ENCODE measurements around the gene LY6G5B.

DNA sequence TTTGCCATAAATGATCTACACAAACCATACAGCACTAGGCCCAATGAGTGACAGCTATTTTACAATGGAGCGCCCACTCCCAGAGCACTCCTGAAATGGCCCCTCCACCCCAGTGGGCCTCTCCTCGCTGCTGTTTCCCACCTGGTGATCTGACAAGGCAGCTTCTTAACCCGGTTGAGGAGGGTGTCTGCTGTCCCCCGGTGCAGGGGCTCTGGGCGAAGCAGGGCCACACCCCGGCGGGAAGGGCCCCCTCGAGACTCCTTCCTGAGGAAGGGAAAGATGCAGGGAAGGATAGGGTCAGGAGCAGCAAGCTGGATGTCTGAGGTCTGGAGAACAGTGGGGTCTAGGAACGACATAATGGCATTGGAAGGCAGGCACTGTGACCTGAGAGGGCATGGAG lies 23.1 kb downstream of the LY6G5B start:
- TF ChIP-seq, protein P1, sequence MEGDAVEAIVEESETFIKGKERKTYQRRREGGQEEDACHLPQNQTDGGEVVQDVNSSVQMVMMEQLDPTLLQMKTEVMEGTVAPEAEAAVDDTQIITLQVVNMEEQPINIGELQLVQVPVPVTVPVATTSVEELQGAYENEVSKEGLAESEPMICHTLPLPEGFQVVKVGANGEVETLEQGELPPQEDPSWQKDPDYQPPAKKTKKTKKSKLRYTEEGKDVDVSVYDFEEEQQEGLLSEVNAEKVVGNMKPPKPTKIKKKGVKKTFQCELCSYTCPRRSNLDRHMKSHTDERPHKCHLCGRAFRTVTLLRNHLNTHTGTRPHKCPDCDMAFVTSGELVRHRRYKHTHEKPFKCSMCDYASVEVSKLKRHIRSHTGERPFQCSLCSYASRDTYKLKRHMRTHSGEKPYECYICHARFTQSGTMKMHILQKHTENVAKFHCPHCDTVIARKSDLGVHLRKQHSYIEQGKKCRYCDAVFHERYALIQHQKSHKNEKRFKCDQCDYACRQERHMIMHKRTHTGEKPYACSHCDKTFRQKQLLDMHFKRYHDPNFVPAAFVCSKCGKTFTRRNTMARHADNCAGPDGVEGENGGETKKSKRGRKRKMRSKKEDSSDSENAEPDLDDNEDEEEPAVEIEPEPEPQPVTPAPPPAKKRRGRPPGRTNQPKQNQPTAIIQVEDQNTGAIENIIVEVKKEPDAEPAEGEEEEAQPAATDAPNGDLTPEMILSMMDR (conservative IDR thresholded peaks at IDR 0.05 in 1 of 2, IDR thresholded peaks at IDR 0.05 in 1 of 2; ENCODE audit: low read depth in 1 of 2, low read length in 2 of 2): no peak
- no peak for TF ChIP-seq EZH2 (IDR thresholded peaks at IDR 0.05; ENCODE audit: low read length, missing control alignments)
